Stimulated activated effector memory CD8-positive, alpha-beta T cell treated with anti-CD3 and anti-CD28 coated beads, Interleukin-12 subunit alpha, Interleukin-12 subunit beta, amount 100 ng/mL, for 72 hours (primary cell): ENCODE results near the gene TBX2.
A peak's percentile ranks its signal among the peaks of the same experiment; 100 is the strongest.

Experiments used
- ATAC-seq: fragments of 150-1000 bp; cut with Tn5 transposase; 2 replicates; pipeline ENCODE4 v1.10.0; 2021
- DNase-seq, 2 donors: peaks; one replicate each; pipeline ENCODE4 v3.0.0; 2021 to 2022; ENCODE audit warnings: low spot score in 2 of 2
- H3K27ac Mint-ChIP-seq: one replicate; pipeline ENCODE4 v1.8.0; 2022; ENCODE audit warnings: mild to moderate bottlenecking, mixed read lengths
- H3K36me3 Mint-ChIP-seq: one replicate; pipeline ENCODE4 v1.8.0; 2022; ENCODE audit warnings: mild to moderate bottlenecking, mixed read lengths
- H3K4me1 Mint-ChIP-seq: one replicate; pipeline ENCODE4 v1.8.0; 2022; ENCODE audit warnings: mixed read lengths
- H3K4me3 Mint-ChIP-seq: one replicate; pipeline ENCODE4 v1.8.0; 2022; ENCODE audit warnings: mild to moderate bottlenecking, mixed read lengths
- H3K9me3 Mint-ChIP-seq: one replicate; pipeline ENCODE4 v1.8.0; 2022; ENCODE audit warnings: mixed read lengths

Gene TBX2

GRCh38 chr17:61402073-61402541, 2.5 kb downstream of the TBX2 start:
- Mint-ChIP-seq H3K4me1 (peaks cover 37% of the 10 kb centered on the region), H3K9me3 (no peaks in the 10 kb centered on the region), H3K36me3 (no peaks in the 10 kb centered on the region), H3K4me3 (peak overlapping the region; percentile 61), H3K27ac (no peak overlapping the region)
- no peak for DNase-seq
- no peak for ATAC-seq

- Mint-ChIP-seq H3K4me1 (peaks cover 33% of the 10 kb centered on the region), H3K4me3 (peak overlapping the region; percentile 61), H3K36me3 (no peaks in the 10 kb centered on the region), H3K9me3 (no peaks in the 10 kb centered on the region), H3K27ac (no peak overlapping the region)
- ATAC-seq (peak; percentile 20), DNase-seq (peak in 1 of 2 donors; percentile 67)
Observed at GRCh38 chr17:61402978-61403800, 3.5 kb downstream of the TBX2 start.

DNA sequence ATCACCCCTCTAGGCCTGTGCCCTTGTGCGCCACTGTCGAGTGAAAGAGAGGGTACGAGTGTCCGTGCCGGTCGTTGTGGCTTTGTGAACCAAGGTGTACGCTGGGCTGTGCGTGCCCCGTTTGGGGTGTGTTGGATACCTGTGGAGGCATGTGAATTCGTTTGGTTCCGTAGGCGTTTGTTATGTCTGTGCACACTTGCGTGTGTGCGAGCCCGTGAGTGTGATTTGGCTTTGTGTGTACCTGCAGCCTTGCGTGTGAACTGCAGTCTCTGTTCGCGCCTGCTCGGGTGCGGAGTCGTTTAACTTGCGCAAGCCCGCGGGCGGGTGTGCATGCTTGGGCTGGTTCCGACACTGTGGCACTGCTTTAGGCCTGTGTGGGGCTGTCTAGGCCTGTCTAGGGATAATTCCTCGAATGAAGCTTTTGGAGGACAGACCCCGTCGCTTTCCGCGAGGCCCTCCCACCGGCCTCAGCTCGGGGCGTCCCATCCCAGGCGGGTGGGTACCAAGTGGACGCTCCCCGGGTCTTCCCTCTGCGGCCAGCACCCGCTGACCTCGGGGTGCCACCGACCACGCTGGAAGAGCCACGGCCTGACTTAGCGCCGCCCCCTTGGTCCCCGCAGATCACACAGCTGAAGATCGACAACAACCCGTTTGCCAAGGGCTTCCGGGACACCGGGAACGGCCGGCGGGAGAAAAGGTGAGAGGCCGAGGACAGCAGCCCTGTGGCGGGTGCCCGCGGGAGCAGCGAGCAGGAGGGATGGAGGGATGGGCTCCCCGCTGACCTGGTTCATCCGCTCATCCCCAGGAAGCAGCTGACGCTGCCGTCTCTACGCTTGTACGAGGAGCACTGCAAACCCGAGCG, 4.4 kb downstream of the TBX2 start:
- Mint-ChIP-seq H3K36me3 (no peaks in the 10 kb centered on the region), H3K9me3 (no peaks in the 10 kb centered on the region), H3K4me3 (peak overlapping the region; percentile 61), H3K27ac (no peak overlapping the region), H3K4me1 (peaks cover 36% of the 10 kb centered on the region)
- ATAC-seq (no peak), DNase-seq (peak in 1 of 2 donors; percentile 61)

DNA sequence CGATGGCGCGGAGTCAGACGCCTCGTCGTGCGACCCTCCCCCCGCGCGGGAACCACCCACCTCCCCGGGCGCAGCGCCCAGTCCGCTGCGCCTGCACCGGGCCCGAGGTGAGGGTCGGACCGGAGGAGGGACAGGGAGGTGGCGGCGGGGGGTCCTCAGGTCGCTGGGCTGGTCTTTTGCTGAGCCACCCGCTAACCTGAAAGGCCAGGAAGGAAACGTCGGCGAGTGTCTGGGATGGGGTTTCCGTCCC, 4.9 kb downstream of the TBX2 start:
- ATAC-seq (no peak), DNase-seq (no peak)
- H3K36me3 Mint-ChIP-seq = no peaks in the 10 kb centered on the region
- no peak overlapping the region for H3K27ac Mint-ChIP-seq
- peaks cover 37% of the 10 kb centered on the region for H3K4me1 Mint-ChIP-seq
- peak overlapping the region; percentile 61 for H3K4me3 Mint-ChIP-seq
- no peaks in the 10 kb centered on the region for H3K9me3 Mint-ChIP-seq

- Mint-ChIP-seq H3K36me3 (no peaks in the 10 kb centered on the region), H3K9me3 (no peaks in the 10 kb centered on the region), H3K4me1 (peaks cover 40% of the 10 kb centered on the region), H3K27ac (no peak overlapping the region), H3K4me3 (peak overlapping the region; percentile 61)
- ATAC-seq = no peak
- DNase-seq = peak in 1 of 2 donors; percentile 64
Observed at GRCh38 chr17:61404913-61405685, 5.5 kb downstream of the TBX2 start.

- no peak overlapping the region for H3K4me3 Mint-ChIP-seq
- peaks cover 48% of the 10 kb centered on the region for H3K4me1 Mint-ChIP-seq
Observed at GRCh38 chr17:61405686-61406536, 6.3 kb downstream of the TBX2 start.

GRCh38 chr17:61406537-61406845, 6.8 kb downstream of the TBX2 start:
- ATAC-seq (no peak), DNase-seq (no peak)
- Mint-ChIP-seq H3K4me1 (peaks cover 42% of the 10 kb centered on the region), H3K4me3 (no peak overlapping the region), H3K36me3 (no peaks in the 10 kb centered on the region), H3K27ac (no peak overlapping the region), H3K9me3 (no peaks in the 10 kb centered on the region)

More at GRCh38 chr17:61405686-61406536, 6.3 kb downstream of the TBX2 start:
- no peaks in the 10 kb centered on the region for H3K36me3 Mint-ChIP-seq
- no peaks in the 10 kb centered on the region for H3K9me3 Mint-ChIP-seq
- no peak overlapping the region for H3K27ac Mint-ChIP-seq
- no peak for ATAC-seq
- no peak for DNase-seq

DNA sequence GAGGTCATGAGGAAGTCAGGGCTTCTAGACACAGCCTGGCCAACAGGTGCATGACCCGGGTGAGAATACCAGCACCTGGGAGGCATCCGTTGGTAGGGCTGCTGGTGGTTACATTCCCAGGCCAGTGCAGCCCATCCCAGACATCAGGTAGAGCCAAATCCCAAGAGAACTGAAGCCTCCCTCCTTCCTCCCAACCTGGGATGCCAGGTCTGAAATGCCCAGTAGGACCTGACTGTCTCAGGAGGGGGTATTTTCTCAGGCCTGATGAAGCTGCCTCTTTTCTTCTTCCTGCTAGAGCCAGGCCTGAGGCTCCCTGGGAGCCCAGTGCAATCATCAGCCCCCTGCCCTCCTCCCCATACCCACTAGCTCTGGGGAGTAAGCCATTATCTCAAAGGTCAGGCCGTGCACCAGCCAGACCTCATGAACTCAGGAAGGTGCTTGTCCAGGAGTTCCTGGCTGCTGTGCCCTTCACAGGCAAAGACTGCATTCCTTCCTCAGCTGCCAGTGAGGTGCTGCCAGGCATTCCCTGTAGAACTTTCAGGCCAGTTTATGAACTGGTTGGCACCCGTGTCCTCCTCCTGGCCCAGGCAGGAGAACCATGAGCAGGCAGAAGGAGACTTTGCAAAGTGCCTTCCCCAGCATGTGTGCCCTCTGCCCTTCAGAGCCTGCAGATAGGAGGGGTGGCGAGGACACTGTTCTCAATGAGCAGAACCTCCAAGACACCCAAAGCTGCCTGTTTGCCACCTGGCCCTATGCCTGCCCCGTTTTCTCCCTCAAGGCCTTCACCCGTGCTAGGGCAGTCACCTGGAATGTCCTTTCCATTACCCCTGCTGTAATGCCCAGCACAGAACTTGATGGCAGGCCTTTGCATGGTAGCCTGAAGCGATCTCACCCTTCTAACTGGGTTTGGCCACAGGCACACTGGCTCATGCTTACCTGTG, 7.6 kb downstream of the TBX2 start:
- DNase-seq (no peak), ATAC-seq (no peak)
- H3K9me3 Mint-ChIP-seq = no peaks in the 10 kb centered on the region
- H3K4me3 Mint-ChIP-seq = no peak overlapping the region
- no peaks in the 10 kb centered on the region for H3K36me3 Mint-ChIP-seq
- no peak overlapping the region for H3K27ac Mint-ChIP-seq
- H3K4me1 Mint-ChIP-seq = peaks cover 41% of the 10 kb centered on the region

GRCh38 chr17:61408151-61409041, 8.8 kb downstream of the TBX2 start:
- ATAC-seq = no peak
- H3K4me3 Mint-ChIP-seq = peak overlapping the region; percentile 70
- H3K36me3 Mint-ChIP-seq = no peaks in the 10 kb centered on the region
- peaks cover 29% of the 10 kb centered on the region for H3K4me1 Mint-ChIP-seq
- H3K27ac Mint-ChIP-seq = no peak overlapping the region
- H3K9me3 Mint-ChIP-seq = no peaks in the 10 kb centered on the region
- DNase-seq = no peak

DNA sequence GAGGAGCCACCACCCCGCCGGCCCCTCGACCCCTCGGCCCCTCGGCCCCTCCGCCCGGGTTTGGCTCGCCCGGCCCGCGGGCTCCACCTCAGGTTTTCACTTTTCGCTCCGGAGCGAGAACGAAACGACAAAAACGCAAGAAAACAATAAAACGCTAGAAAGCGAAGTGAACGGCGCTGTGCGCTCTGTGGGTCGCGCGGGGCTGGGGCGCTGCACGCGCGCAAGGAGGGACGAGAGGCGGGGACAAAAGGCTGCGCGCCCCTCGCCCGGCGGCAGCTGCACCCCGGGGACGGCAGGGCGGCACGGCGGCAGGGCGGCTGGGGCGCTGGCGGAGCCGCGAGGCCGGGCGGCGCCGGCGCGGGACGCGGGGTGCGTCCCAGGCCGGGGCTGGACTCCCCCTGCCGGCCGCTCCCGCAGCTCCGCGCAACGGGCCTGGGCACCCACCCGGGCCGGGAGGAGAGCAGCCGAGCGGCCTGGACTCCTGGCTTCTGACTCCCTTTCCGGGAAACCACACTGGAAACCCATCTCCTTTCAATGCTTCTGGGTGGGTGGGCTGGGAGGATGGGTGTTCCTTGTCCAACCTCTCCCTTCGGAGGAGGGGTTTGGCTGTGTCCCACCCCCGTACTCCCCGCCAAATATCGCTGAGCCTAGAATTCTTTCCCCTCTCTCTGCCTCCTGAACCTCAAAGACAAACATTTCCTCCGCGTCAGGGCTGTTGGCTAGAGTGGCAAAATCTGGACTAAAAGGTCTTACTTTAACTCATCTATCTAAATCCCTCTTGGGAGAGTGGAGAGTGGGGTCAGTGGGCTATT, 9.9 kb downstream of the TBX2 start:
- peak in 1 of 2 donors; percentile 72 for DNase-seq
- H3K4me3 Mint-ChIP-seq = peak overlapping the region; percentile 70
- H3K36me3 Mint-ChIP-seq = no peaks in the 10 kb centered on the region
- H3K27ac Mint-ChIP-seq = no peak overlapping the region
- H3K9me3 Mint-ChIP-seq = no peaks in the 10 kb centered on the region
- peak; percentile 51 for ATAC-seq
- peaks cover 21% of the 10 kb centered on the region for H3K4me1 Mint-ChIP-seq

DNA sequence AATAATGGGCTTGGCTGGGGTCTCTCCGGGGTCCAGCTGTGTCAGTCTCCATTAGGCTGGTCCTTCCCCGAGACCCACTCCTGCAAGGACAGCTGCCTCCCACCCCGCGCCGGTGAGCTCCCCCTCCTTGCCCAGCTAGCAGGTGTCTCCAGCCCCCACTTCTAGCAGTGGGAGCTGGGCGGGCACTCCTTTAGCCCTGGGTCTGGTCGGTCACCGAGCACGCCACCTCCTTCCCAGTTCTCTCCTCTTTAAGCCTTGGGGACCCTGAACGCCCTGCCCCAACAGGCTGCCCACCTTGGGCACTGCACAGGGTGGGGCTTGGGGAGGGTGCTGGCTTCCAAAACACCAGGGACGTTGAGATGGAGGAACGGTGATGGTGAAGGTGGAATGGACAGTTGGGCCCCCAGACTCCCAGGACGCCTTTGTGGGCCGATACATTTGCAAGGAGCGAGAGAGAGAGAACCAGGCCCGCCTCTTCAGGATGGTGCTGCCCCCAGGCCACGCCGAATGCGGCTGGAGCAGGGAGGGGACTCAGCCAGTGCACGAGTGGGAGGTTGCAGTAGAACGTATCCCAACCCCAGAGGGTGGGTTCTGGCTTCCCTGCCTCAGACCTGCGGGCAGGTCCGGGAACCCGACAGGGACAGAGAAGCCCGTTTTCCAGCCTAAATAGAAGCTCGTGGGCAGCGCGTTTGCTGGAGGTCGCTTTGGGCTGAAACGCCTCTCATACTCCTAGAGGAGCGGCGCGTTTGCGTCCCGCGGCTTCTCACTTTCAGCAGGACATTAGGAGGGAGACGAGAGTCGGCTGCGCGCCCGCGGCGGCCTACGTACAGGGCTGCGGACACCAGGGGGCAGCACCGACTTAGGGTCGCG, 10.7 kb downstream of the TBX2 start:
- no peak overlapping the region for H3K27ac Mint-ChIP-seq
- DNase-seq = peak; percentile 73 to 89

DNA sequence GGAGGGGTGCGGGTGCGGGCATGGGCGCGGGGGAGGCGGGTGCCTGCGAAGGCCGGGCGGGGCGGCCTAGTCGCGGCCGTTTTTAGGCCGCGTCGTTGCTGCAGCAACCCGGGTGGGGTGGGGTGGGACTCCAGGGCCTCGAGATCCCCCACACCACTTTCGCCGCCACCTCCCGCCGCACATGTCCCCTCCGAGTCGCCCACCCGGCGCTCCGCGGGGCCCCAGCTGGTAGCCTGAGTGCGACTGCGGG, 11.3 kb downstream of the TBX2 start:
- peak overlapping the region; percentile 70 for H3K4me3 Mint-ChIP-seq
- no peaks in the 10 kb centered on the region for H3K9me3 Mint-ChIP-seq
- no peaks in the 10 kb centered on the region for H3K36me3 Mint-ChIP-seq
- H3K27ac Mint-ChIP-seq = no peak overlapping the region
- H3K4me1 Mint-ChIP-seq = peaks cover 21% of the 10 kb centered on the region
- DNase-seq = no peak
- ATAC-seq = no peak

More for the DNA sequence above, 10.7 kb downstream of the TBX2 start:
- Mint-ChIP-seq H3K36me3 (no peaks in the 10 kb centered on the region), H3K9me3 (no peaks in the 10 kb centered on the region), H3K4me1 (peaks cover 21% of the 10 kb centered on the region), H3K4me3 (peak overlapping the region; percentile 70)
- ATAC-seq = peak; percentile 62
